Caco-2 (cell line): Measurements from ENCODE around the gene TRIM4. TPM values are rescaled to one million over a fixed set of nuclear protein-coding genes. Genes with fewer than 3 reads are reported as not detected.
"Not testable (repeated sequence)": the region's sequence is repeated elsewhere in the genome, so short reads cannot be mapped to it uniquely, and the experiment has no call there.

Experiments used
- BruUV-seq: library from RNA; stranded (reverse); fragments of 400-500 nt; replicated peaks from 2 replicates; lab custom pipeline; 2021; lab: Mats Ljungman, UMichigan
- CTCF ChIA-PET: fragments of 300-600 bp; sonication (Branson Sonifier 250); formaldehyde crosslinking; loops from one replicate; lab custom pipeline; 2022; ENCODE audit warnings: antibody characterized with exemption; lab: Charles Lee
- POLR2A ChIA-PET: fragments of 300-600 bp; sonication (Branson Sonifier 250); formaldehyde crosslinking; loops from one replicate; lab custom pipeline; 2022; ENCODE audit warnings: antibody characterized with exemption; lab: Charles Lee
- DNase-seq, 2 experiments: peaks; one replicate each; pipeline versions ENCODE4 v3.0.0 to v3.0.0-alpha.2; 2020 to 2022
- H3K27me3 ChIP-seq: replicated peaks from 2 replicates; pipeline ENCODE4 v1.6.0; 2011; ENCODE audit warnings: low read length; ENCODE audit not compliant: control insufficient read depth, insufficient read depth
- H3K36me3 ChIP-seq: 2 replicates; pipeline ENCODE4 v1.5.1; 2011; ENCODE audit warnings: low read length; ENCODE audit not compliant: control insufficient read depth, insufficient read depth
- H3K4me1 ChIP-seq: fragments of 250-450 bp; sonication (Bioruptor Pico); 2 replicates; pipeline ENCODE4 v1.5.1; 2020; ENCODE audit warnings: mild to moderate bottlenecking
- H3K4me3 ChIP-seq: 2 replicates; pipeline ENCODE4 v1.5.1; 2011; ENCODE audit warnings: low read depth, mild to moderate bottlenecking, control low read depth, low read length
- H3K9me3 ChIP-seq: fragments of 250-450 bp; sonication (Bioruptor Pico); 2 replicates; pipeline ENCODE4 v1.5.1; 2020; ENCODE audit warnings: mild to moderate bottlenecking, moderate library complexity
- H3K27ac Mint-ChIP-seq: one replicate; pipeline ENCODE4 v1.8.0; 2022; ENCODE audit warnings: mixed read lengths; ENCODE audit not compliant: unreplicated experiment
- H3K27me3 Mint-ChIP-seq: one replicate; pipeline ENCODE4 v1.8.0; 2022; ENCODE audit warnings: mixed read lengths; ENCODE audit not compliant: insufficient read depth, unreplicated experiment
- H3K36me3 Mint-ChIP-seq: one replicate; pipeline ENCODE4 v1.8.0; 2022; ENCODE audit warnings: mild to moderate bottlenecking, mixed read lengths; ENCODE audit not compliant: insufficient read depth, unreplicated experiment
- H3K4me1 Mint-ChIP-seq: one replicate; pipeline ENCODE4 v1.8.0; 2022; ENCODE audit warnings: low read depth, mixed read lengths; ENCODE audit not compliant: unreplicated experiment
- H3K4me3 Mint-ChIP-seq: one replicate; pipeline ENCODE4 v1.8.0; 2022; ENCODE audit warnings: mild to moderate bottlenecking, moderate library complexity, mixed read lengths; ENCODE audit not compliant: unreplicated experiment
- H3K9me3 Mint-ChIP-seq: one replicate; pipeline ENCODE4 v1.8.0; 2022; ENCODE audit warnings: mixed read lengths; ENCODE audit not compliant: unreplicated experiment
- CTCF ChIP-seq, 2 experiments: fragments of 200-600 bp in 1 of 2; IDR thresholded peaks; 1 replicate in 1 of 2; 2 replicates in 1 of 2; pipeline versions ENCODE4 v1.5.1 to v1.8.0; 2011 to 2022; ENCODE audit warnings: antibody characterized with exemption in 1 of 2, control low read depth in 1 of 2, inconsistent platforms in 1 of 2, low read depth in 1 of 2, low read length in 1 of 2, mild to moderate bottlenecking in 1 of 2, moderate library complexity in 1 of 2; ENCODE audit not compliant: insufficient read depth in 1 of 2, severe bottlenecking in 1 of 2, unreplicated experiment in 1 of 2
- intact Hi-C: fragments of 100-400 bp; cut with micrococcal nuclease; formaldehyde crosslinking; loops from one replicate; pipeline ENCODE4 v1.10.0; 2022; ENCODE audit not compliant: unreplicated experiment
- total RNA-seq: library from RNA; stranded (reverse); gene quantifications from 2 replicates; pipeline ENCODE4 v1.2.3, GENCODE V29; 2022

TRIM4 gene
- total RNA-seq, 1 experiment from 2014 or later, result 22.5 TPM

- intact Hi-C loops, result no loop called here
- POLR2A ChIA-PET, result no interaction called here
- Mint-ChIP-seq H3K9me3 (peaks cover 16% of the 10 kb centered on the region), H3K36me3 (no peaks in the 10 kb centered on the region), H3K4me3 (no peak overlapping the region), H3K27me3 (peaks cover 16% of the 10 kb centered on the region), H3K4me1 (no peaks in the 10 kb centered on the region), H3K27ac (no peak overlapping the region)
- no peaks in the 10 kb centered on the region for H3K27me3 ChIP-seq
- CTCF ChIA-PET, result no interaction called here
- no peak for TF ChIP-seq CTCF (IDR thresholded peaks at IDR 0.05; ENCODE audit: insufficient read depth in 1 of 2, low read depth in 1 of 2, low read length in 1 of 2, severe bottlenecking in 1 of 2, unreplicated experiment in 1 of 2)
- no peaks in the 10 kb centered on the region for H3K36me3 ChIP-seq
- H3K9me3 ChIP-seq, result peaks cover 10% of the 10 kb centered on the region
- no peaks in the 10 kb centered on the region for H3K4me1 ChIP-seq
- no TSS peak for BruUV-seq
- no peak for DNase-seq
- H3K4me3 ChIP-seq, result no peak overlapping the region
These were observed 35.9 kb upstream of the TRIM4 start for GRCh38 chr7:99955247-99955646.

GRCh38 chr7:99954643-99955042 lies 35.3 kb upstream of the TRIM4 start:
- H3K9me3 ChIP-seq, BruUV-seq, intact Hi-C loops, H3K27me3 ChIP-seq, H3K27ac Mint-ChIP-seq, H3K4me1 ChIP-seq, H3K4me3 Mint-ChIP-seq, POLR2A ChIA-PET, DNase-seq, CTCF ChIA-PET, H3K36me3 ChIP-seq, H3K36me3 Mint-ChIP-seq, H3K4me1 Mint-ChIP-seq, H3K4me3 ChIP-seq: not testable (repeated sequence)
- H3K27me3 Mint-ChIP-seq, result peaks cover 10% of the 10 kb centered on the region
- H3K9me3 Mint-ChIP-seq, result peaks cover 16% of the 10 kb centered on the region

GRCh38 chr7:99953649-99954048 lies 34.3 kb upstream of the TRIM4 start:
- ChIA-PET CTCF (no interaction called here), POLR2A (no interaction called here)
- DNase-seq, result no peak
- Histone ChIP-seq H3K27me3 (no peaks in the 10 kb centered on the region), H3K36me3 (no peaks in the 10 kb centered on the region), H3K4me1 (no peaks in the 10 kb centered on the region), H3K9me3 (peaks cover 9% of the 10 kb centered on the region), H3K4me3 (no peak overlapping the region)
- intact Hi-C loops, result no loop called here
- peaks cover 10% of the 10 kb centered on the region for H3K27me3 Mint-ChIP-seq
- H3K4me3 Mint-ChIP-seq, result no peak overlapping the region
- H3K4me1 Mint-ChIP-seq, result no peaks in the 10 kb centered on the region
- no peaks in the 10 kb centered on the region for H3K36me3 Mint-ChIP-seq
- H3K27ac Mint-ChIP-seq, result no peak overlapping the region
- no peak for TF ChIP-seq CTCF (IDR thresholded peaks at IDR 0.05; ENCODE audit: insufficient read depth in 1 of 2, low read depth in 1 of 2, low read length in 1 of 2, severe bottlenecking in 1 of 2, unreplicated experiment in 1 of 2)
- no TSS peak for BruUV-seq
- peaks cover 16% of the 10 kb centered on the region for H3K9me3 Mint-ChIP-seq

GRCh38 chr7:99952649-99953048 lies 33.3 kb upstream of the TRIM4 start:
- H3K27me3 ChIP-seq, H3K27ac Mint-ChIP-seq, H3K4me1 Mint-ChIP-seq, BruUV-seq, H3K36me3 ChIP-seq, H3K9me3 ChIP-seq, H3K4me3 ChIP-seq, DNase-seq, H3K4me3 Mint-ChIP-seq, H3K4me1 ChIP-seq, intact Hi-C loops, H3K36me3 Mint-ChIP-seq, POLR2A ChIA-PET: not testable (repeated sequence)
- CTCF ChIA-PET, result interaction anchor here (0.7 kb wide), 1 partner anchor 1560 kb away, joined by 4 read pairs; no protein-coding TSS in a partner anchor
- H3K27me3 Mint-ChIP-seq, result peaks cover 10% of the 10 kb centered on the region
- peaks cover 17% of the 10 kb centered on the region for H3K9me3 Mint-ChIP-seq

GRCh38 chr7:99950819-99951218 lies 31.5 kb upstream of the TRIM4 start:
- H3K27me3 ChIP-seq, H3K4me1 ChIP-seq, H3K36me3 ChIP-seq, intact Hi-C loops, POLR2A ChIA-PET, H3K9me3 ChIP-seq, H3K4me3 ChIP-seq, H3K36me3 Mint-ChIP-seq, BruUV-seq, DNase-seq, CTCF ChIA-PET, H3K4me3 Mint-ChIP-seq, H3K27me3 Mint-ChIP-seq, H3K27ac Mint-ChIP-seq, H3K4me1 Mint-ChIP-seq: not testable (repeated sequence)
- H3K9me3 Mint-ChIP-seq, result peaks cover 17% of the 10 kb centered on the region
